Measurements from ENCODE around the gene TMPRSS9.
"Not testable (repeated sequence)": the region's sequence is repeated elsewhere in the genome, so short reads cannot be mapped to it uniquely, and the experiment has no call there.

Gene TMPRSS9

DNA sequence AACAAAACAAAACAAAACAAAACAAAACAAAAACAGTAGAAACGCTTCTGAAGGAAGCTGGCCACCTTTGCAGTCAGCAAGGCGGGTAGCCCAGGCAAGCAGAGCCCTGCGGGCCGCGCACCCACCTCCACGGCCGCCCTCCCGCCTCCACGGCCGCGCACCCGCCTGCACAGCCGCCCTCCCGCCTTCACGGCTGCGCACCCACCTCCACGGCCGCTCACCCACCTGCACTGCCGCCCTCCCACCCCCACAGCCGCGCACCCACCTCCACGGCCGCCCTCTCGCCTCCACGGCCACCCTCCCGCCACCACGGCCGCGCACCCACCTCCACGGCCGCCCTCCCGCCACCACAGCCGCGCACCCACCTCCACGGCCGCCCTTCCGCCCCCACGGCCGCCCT lies 76.3 kb downstream of the TMPRSS9 start:
- no peak for DNase-seq (ENCODE audit: low read depth in 2 of 2)

DNA sequence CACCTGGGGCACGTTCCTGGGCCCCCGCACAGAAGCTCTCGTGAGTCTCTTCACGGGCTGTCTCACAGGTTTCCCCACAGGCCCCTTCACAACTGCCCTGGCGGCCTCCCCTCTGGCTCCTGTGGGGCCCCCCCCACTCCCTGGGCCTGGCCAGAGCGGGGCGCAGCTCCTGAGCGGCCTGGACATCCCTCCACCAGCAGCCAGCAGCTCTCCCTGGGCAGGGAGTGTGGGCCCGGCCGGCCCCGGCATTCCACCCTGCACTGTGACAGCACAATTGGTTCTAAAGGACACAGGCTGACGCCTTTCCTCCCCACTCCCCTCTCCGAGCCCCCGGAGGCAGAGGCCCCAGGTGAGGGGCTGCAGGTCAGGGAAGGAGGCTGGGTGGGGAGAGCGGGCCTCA lies 76.9 kb downstream of the TMPRSS9 start:
- no peak for DNase-seq (ENCODE audit: low read depth in 2 of 2)

DNA sequence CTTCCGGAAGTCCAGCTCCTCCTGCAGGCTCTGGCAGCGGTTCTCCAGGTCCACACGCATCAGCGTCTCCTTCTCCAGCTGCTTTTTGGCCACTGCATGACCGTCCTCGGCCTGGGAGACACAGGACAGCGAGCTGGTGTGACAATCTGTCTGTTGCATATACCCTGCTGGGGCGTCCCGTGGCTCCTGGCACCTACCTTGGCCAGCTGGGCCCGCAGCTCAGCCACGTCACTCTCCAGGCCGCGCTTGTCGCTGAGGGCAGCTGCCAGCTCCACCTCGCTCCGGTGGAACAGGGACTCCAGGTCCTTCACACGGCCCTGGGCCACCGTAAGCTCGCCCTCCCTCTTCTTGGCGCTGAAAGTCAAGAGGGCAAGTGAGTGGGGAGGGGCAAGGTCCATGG lies 78.1 kb downstream of the TMPRSS9 start:
- no peak for DNase-seq (ENCODE audit: low read depth in 2 of 2)

DNA sequence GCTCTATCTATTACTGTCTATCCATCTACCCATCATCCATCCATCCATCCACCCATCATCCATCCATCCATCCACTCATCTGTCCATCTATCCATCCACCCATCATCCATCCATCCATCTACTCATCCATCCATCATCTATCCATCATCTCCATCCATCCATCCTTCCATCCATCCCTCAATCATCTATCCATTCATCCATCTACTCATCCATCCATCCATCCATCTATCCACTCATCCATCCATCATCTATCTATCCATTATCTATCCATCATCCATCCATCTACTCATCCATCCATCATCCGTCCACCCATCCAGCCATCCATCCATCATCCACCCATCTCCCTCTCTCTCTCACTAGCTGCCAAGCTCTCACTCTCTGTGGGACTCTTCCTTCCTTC lies 80.5 kb downstream of the TMPRSS9 start:
- no peak for DNase-seq (ENCODE audit: low read depth in 2 of 2)

DNA sequence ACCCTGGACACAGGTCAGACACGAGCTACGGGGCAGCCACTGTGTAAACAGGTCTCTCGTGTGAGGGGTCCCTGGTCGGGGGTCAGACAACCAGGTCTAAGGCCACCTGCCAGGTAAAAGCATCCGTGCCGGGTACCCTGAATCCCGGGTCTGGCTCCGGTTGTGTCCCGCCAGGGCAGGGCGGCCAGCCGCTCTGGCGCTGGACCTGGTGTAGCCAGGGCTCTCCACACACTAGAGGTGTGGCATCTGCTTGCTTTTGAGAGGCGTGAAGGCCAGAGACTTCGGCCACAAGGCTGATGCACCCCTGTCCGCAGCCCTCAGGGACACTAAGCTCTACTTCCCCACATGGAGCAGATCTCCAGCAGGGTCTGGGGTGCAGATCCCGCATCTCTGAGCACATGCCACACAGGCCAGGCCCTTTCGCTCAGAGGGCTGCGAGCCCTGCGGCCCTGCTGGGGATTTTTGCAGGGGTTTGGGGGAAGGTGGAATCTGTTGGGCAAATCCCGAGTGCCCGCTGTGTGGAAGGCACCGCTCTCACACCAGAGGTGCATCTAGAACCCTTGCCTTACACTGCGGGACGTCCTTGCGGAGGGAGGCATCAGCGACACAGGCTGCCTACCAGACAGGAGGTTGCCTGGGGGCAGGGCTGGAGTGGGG lies 81.2 kb downstream of the TMPRSS9 start:
- no peak for DNase-seq (ENCODE audit: low read depth in 2 of 2)

DNA sequence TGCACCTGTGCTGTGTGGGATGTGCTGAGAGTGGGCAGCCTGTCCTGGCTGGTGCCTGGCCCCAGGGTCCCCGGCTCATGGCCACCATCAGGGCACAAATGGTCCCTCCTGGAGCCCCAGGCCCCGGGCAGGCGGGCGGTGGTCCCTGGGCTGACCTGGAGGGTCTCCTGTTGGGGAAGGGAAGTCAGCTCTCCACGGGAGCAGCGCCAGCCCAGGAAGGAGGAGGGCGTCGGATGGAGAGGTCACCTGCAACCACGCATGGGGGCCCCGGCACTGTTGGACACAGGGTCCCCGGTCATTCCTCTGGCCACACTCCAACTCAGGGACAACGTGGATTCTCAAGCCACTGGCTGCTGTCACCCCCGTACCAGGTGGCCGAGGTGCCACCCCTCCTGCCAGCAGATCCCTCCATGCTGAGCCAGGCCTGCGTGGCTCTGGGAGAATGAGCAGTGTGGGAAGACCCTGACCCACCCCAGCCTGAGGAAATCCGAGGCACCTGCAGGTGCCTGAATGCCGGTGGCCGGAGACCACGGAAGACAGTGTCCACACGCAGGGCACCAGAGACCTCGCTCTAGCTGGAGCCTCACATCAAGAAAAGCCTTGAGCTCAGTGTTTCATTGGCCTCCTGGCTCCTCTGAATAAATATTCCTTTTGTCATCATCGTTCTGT lies 83.2 kb downstream of the TMPRSS9 start:
- DNase-seq (ENCODE audit: low read depth in 2 of 2), result no peak

- no peak for DNase-seq (ENCODE audit: low read depth in 2 of 2)
These were observed 83.7 kb downstream of the TMPRSS9 start for GRCh38 chr19:2443785-2444182.

GRCh38 chr19:2444251-2445002 lies 84.4 kb downstream of the TMPRSS9 start:
- DNase-seq (ENCODE audit: low read depth in 2 of 2), result no peak

DNA sequence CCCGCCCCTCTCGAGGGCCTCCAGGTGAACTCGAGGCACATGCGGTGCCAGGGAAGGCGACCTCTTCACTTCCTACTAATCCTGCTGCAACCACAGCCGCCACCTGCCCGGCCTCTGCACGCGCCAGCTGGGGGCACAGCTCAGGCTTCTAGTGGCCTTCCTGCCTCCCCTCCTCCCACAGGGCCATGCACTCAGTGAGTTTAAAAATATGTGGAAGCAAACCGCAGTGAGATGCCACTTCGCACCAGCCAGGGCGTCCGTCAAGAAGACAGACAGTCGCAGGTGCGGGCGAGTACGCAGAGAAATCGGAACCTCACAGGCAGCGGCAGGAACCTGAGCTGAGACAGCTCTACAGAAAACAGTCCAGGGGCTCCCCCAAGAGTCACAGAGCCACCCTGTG lies 86.3 kb downstream of the TMPRSS9 start:
- DNase-seq (ENCODE audit: low read depth in 2 of 2), result no peak

DNA sequence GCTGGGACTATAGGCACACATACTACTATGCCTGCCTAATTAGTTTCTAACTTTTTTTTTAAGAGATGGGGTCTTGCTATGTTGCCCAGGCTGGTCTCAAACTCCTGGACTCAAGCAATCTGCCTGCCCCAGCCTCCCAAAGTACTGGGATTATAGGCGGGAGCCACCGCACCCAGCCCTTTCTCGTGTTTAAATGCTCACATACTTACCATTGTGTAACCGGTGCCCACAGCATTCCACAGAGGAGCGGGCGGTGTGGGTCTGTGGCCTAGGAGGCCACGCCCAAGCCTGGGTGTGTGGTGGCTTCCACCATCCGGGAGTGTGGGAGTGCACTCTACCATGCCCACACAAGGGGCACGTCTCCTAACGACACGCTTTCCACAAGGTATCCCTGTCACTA lies 89.0 kb downstream of the TMPRSS9 start:
- no peak for DNase-seq (ENCODE audit: low read depth in 2 of 2)

DNA sequence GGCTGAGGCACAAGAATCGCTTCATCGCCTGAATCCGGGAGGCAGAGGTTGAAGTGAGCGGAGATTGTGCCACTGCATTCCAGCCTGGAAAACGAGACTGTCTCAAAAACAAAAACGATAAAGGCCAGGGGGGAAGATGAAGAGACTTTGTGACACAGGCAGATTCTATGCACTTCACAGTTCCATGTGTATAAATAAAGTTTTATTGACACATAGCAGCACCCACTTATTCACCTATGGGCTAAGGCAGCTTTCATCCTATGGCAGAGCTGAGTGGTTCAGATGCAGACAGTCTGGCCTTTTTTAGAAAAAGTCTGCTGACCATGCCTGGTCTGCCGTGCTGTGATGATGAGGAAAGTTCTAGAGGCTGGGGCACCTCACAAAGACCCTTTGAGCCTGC lies 91.1 kb downstream of the TMPRSS9 start:
- no peak for DNase-seq (ENCODE audit: low read depth in 2 of 2)

DNA sequence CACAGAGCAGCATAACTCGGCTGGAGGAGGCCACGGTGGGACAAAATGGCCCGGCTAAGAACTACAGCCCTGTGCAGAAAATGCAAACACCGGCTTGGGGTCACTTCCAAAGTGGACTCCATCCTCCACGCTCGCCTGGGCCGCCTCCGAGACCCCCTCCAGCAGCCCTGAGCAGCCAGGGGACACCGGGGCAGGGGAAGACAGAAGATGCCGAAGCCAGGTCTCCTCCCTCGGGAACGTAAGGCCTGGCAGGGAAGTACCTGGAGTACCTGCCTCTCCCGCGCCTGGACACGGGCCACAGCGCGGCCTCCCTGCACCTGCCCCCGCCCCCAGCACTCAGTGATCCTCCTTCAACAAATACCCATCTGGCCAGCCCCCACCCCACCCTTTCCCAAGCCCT lies 91.7 kb downstream of the TMPRSS9 start:
- DNase-seq (ENCODE audit: low read depth in 2 of 2), result no peak

- no peak for DNase-seq (ENCODE audit: low read depth in 2 of 2)
These were observed 93.5 kb downstream of the TMPRSS9 start for GRCh38 chr19:2453431-2454025.

GRCh38 chr19:2454199-2454961 lies 94.3 kb downstream of the TMPRSS9 start:
- no peak for DNase-seq (ENCODE audit: low read depth in 2 of 2)

DNA sequence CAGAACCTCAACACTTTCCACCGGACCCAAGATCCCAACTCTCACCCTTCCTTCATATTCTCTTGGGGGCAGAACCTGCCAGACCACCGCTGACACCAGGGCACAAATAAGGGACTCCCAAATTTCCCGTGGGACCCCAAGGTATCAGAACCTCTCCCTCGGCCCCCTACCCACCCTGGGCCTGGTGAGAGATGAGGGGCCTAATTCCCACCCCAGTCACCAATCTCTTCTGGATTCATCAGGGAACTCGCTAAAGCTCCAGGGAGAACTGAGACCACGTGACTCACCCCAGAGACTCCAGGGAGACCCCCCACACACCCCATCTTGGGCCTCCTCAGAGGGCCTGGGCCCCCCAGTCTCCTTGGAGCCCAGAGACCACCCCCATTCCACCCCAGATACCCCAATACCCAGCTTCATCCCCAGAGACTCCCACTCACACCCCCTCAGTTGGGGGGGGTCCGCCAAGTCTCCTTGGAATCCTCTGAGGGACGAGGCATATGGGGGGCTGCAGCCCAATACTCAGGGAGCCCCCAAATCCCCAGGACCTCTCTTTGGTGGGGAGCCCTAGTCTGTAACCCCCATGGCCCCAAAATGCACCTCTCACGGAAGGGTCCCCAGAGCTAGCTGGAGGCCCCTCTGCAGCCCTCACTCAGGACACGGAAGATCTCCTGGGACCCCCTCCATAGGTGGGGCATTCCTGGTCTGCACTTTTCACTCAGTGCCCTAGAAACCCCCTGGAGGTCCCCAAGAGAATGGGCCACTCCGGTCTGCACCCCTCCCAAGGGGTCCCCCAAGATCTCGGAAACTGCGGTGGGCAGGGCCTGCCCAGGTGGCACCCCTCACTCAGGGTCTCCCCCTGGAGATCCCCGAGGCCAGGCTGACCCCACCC lies 95.1 kb downstream of the TMPRSS9 start:
- DNase-seq (ENCODE audit: low read depth in 2 of 2), result no peak

GRCh38 chr19:2455851-2456570 lies 95.9 kb downstream of the TMPRSS9 start:
- peak; percentile 34 to 47 for DNase-seq (ENCODE audit: low read depth in 2 of 2)

DNA sequence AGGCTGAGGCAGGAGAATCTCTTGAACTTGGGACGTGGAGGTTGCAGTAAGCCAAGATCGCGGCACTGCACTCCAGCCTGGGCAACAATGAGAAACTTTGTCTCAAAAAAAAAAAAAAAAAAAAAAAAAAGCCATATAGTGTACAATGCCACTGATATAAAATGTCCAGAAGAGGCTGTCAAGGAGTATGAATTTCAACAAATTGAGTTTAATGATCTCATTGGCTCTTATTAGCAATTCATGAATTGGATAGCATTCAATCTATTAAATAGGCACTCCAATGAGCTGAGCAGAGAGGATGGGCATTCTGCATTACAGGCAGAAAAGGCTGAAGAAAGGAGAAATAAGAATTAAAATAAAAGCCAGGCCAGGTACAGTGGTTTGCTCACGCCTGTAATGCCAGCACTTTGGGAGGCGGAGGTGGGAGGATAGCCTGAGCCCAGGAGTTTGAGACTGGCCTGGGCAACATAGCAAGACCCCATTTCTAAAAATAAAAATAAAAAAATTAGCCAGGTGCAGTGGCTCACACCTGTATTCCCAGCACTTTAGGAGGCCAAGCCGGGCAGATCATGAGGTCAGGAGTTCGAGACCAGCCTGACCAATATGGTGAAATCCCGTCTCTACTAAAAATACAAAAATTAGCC lies 97.5 kb downstream of the TMPRSS9 start:
- DNase-seq (ENCODE audit: low read depth in 2 of 2), result no peak

DNA sequence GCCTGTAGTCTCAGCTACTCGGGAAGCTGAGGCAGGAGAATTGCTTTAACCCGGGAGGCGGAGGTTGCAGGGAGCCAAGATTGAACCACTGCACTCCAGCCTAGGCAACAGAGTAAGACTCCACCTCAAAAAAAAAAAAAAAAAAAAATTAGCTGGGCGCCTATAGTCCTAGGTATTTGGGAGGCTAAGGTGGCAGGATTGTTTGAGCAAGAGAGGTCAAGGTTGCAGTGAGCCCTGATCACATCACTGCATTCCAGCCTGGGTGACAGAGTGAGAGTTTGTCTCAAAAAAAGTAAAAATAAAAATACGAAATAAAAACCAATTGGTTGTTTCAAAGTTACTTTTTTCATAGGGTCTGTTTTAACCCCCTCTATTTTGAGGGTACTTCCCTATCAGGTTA lies 98.0 kb downstream of the TMPRSS9 start:
- no peak for DNase-seq (ENCODE audit: low read depth in 2 of 2)

DNA sequence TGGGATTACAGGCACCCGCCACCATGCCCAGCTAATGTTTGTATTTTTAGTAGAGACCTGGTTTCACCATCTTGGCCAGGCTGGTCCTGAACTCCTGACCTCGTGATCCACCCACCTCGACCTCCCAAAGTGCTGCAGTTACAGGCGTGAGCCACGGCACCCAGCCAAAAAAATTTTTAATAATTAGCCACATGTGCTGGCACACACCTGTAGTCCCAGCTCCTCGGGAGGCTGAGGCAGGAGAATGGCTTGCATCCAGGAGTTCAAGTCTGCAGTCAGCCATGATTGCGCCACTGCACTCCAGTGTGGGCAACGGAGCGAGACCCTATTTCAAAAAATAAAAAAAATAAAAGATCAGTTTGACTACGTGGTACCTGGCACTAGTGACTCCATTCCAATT lies 98.7 kb downstream of the TMPRSS9 start:
- DNase-seq (ENCODE audit: low read depth in 2 of 2), result not testable (repeated sequence)

DNA sequence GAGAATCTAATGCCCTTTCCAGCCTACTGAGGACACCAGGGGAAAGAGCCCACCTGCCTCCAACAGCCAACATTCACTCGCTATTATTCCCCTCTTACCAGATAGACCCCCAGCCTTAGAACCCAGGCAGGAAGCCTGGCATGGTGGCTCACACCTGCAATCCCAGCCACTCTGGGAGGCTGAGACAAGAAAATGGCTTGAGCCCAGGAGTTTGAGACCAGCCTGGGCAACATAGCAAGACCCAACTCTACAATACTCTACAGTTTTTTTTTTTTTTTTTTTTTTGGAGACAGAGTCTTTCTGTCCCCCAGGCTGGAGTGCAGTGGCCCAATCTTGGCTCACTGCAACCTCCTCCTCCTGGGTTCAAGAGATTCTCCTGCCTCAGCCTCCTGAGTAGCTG lies 100.2 kb downstream of the TMPRSS9 start:
- no peak for DNase-seq (ENCODE audit: low read depth in 2 of 2)

All from stimulated activated CD8-positive, alpha-beta memory T cell treated with anti-CD3 and anti-CD28 coated beads, Interleukin-2, amount 100 ng/mL, for 48 hours (primary cell).